Measurements from ENCODE around the gene NFYB.

GRCh38 chr12:104073699-104074098 is 64.3 kb downstream of the NFYB start:
- TF ChIP-seq, protein P1, sequence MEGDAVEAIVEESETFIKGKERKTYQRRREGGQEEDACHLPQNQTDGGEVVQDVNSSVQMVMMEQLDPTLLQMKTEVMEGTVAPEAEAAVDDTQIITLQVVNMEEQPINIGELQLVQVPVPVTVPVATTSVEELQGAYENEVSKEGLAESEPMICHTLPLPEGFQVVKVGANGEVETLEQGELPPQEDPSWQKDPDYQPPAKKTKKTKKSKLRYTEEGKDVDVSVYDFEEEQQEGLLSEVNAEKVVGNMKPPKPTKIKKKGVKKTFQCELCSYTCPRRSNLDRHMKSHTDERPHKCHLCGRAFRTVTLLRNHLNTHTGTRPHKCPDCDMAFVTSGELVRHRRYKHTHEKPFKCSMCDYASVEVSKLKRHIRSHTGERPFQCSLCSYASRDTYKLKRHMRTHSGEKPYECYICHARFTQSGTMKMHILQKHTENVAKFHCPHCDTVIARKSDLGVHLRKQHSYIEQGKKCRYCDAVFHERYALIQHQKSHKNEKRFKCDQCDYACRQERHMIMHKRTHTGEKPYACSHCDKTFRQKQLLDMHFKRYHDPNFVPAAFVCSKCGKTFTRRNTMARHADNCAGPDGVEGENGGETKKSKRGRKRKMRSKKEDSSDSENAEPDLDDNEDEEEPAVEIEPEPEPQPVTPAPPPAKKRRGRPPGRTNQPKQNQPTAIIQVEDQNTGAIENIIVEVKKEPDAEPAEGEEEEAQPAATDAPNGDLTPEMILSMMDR (IDR thresholded peaks at IDR 0.05): no peak
- no peak for TF ChIP-seq EZH2 (IDR thresholded peaks at IDR 0.05; ENCODE audit: borderline replicate concordance, insufficient read depth, low read depth, low read length, poor library complexity, severe bottlenecking)

Data from B cell (primary cell).